ENCODE data around the gene HARS1.
"Not testable (repeated sequence)": the region's sequence is repeated elsewhere in the genome, so short reads cannot be mapped to it uniquely, and the experiment has no call there.

DNA sequence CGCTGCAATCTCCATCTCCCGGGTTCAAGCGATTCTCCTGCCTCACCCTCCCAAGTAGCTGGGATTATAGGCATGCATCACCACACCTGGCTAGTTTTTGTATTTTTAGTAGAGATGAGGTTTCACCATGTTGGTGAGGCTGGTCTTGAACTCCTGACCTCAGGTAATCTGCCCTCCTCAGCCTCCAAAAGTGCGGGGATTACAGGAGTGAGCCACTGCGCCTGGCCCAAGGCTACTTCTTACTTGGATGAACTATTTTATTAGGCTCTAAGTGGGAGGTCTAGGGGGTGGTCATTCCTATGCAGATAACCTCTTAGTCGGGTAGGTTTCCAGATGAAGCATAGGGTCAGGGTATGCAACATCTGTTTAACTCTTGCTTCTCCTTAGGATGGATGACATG, 30.8 kb downstream of the HARS1 start:
- not testable (repeated sequence) for TF ChIP-seq EZH2phosphoT487 (IDR thresholded peaks at IDR 0.05; ENCODE audit: low read depth)
- TF ChIP-seq, protein P1, sequence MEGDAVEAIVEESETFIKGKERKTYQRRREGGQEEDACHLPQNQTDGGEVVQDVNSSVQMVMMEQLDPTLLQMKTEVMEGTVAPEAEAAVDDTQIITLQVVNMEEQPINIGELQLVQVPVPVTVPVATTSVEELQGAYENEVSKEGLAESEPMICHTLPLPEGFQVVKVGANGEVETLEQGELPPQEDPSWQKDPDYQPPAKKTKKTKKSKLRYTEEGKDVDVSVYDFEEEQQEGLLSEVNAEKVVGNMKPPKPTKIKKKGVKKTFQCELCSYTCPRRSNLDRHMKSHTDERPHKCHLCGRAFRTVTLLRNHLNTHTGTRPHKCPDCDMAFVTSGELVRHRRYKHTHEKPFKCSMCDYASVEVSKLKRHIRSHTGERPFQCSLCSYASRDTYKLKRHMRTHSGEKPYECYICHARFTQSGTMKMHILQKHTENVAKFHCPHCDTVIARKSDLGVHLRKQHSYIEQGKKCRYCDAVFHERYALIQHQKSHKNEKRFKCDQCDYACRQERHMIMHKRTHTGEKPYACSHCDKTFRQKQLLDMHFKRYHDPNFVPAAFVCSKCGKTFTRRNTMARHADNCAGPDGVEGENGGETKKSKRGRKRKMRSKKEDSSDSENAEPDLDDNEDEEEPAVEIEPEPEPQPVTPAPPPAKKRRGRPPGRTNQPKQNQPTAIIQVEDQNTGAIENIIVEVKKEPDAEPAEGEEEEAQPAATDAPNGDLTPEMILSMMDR (IDR thresholded peaks at IDR 0.05; ENCODE audit: low read depth, low read length) = not testable (repeated sequence)
